Thoracic aorta (tissue), 2 donors: Measurements from ENCODE around the gene PCDHGC4. TPM values are rescaled to one million over a fixed set of nuclear protein-coding genes. Genes with fewer than 3 reads are reported as not detected.

Experiments used
- ATAC-seq: fragments of 150-250 bp; one replicate; pipeline ENCODE4 v1.8.0; 2017; ENCODE audit warnings: low read depth; ENCODE audit not compliant: insufficient number of reproducible peaks, low FRiP score
- DNase-seq: peaks from one replicate; pipeline ENCODE4 v3.0.0-alpha.2; 2020; ENCODE audit warnings: low spot score
- H3K27ac ChIP-seq, 2 donors: fragments of 200-600 bp; sonication (generic); 1 replicate in 1 of 2; 2 replicates in 1 of 2; pipeline ENCODE4 v1.5.1; 2016; ENCODE audit warnings: mild to moderate bottlenecking in 2 of 2, moderate library complexity in 2 of 2
- H3K27me3 ChIP-seq: fragments of 200-600 bp; sonication (generic); replicated peaks from 2 replicates; pipeline ENCODE4 v1.6.0; 2016; ENCODE audit warnings: mild to moderate bottlenecking; ENCODE audit not compliant: insufficient read depth
- H3K36me3 ChIP-seq: fragments of 200-600 bp; sonication (generic); one replicate; pipeline ENCODE4 v1.5.1; 2016
- H3K4me1 ChIP-seq, 2 donors: fragments of 200-600 bp; sonication (generic); 1 replicate in 1 of 2; 2 replicates in 1 of 2; pipeline versions ENCODE4 v1.5.1 to v1.6.0; 2016; ENCODE audit warnings: low read depth in 2 of 2, mild to moderate bottlenecking in 1 of 2; ENCODE audit not compliant: control insufficient read depth in 1 of 2
- H3K4me3 ChIP-seq: fragments of 200-600 bp; sonication (generic); 2 replicates; pipeline ENCODE4 v1.5.1; 2016; ENCODE audit warnings: mild to moderate bottlenecking
- H3K9me3 ChIP-seq: fragments of 200-600 bp; sonication (generic); 2 replicates; pipeline ENCODE4 v1.5.1; 2016
- CTCF ChIP-seq: fragments of 200-600 bp; sonication (generic); IDR thresholded peaks from one replicate; pipeline ENCODE4 v1.5.1; 2019; ENCODE audit warnings: antibody characterized with exemption
- total RNA-seq, 2 donors: library from RNA; depleted of rRNA; stranded (reverse); fragments of >200 nt; gene quantifications; one replicate each; pipeline versions ENCODE4 v1.1.0 to v1.2.3, GENCODE V29; 2016

PCDHGC4 gene
- total RNA-seq, 2 donors from 2014 or later: 6.4 to 7.9 TPM

- H3K36me3 ChIP-seq: peaks cover 6% of the 10 kb centered on the region
- H3K27me3 ChIP-seq: no peaks in the 10 kb centered on the region
- H3K4me3 ChIP-seq: no peak overlapping the region
- no peak for TF ChIP-seq CTCF
- ATAC-seq (peak; percentile 14), DNase-seq (no peak)
- peaks cover 11 to 34% of the 10 kb centered on the region in 2 donors for H3K4me1 ChIP-seq
- no peaks in the 10 kb centered on the region for H3K9me3 ChIP-seq
- H3K27ac ChIP-seq: peak overlapping the region; percentile 72 to 74
Observed at GRCh38 chr5:141528291-141528984, 43.6 kb downstream of the PCDHGC4 start.

GRCh38 chr5:141529002-141529401 lies 44.2 kb downstream of the PCDHGC4 start:
- no peak for TF ChIP-seq CTCF
- ATAC-seq: no peak
- H3K9me3 ChIP-seq: no peaks in the 10 kb centered on the region
- H3K4me3 ChIP-seq: no peak overlapping the region
- no peak for DNase-seq
- H3K27me3 ChIP-seq: no peaks in the 10 kb centered on the region
- H3K36me3 ChIP-seq: peaks cover 12% of the 10 kb centered on the region
- H3K4me1 ChIP-seq: peaks cover 11 to 34% of the 10 kb centered on the region in 2 donors
- peak overlapping the region; percentile 72 to 74 for H3K27ac ChIP-seq

GRCh38 chr5:141529873-141530272 lies 45.0 kb downstream of the PCDHGC4 start:
- H3K4me1 ChIP-seq: peaks cover 11 to 27% of the 10 kb centered on the region in 2 donors
- peak overlapping the region; percentile 72 to 74 for H3K27ac ChIP-seq
- H3K4me3 ChIP-seq: no peak overlapping the region
- ATAC-seq (no peak), DNase-seq (no peak)
- no peaks in the 10 kb centered on the region for H3K9me3 ChIP-seq
- no peak for TF ChIP-seq CTCF
- no peaks in the 10 kb centered on the region for H3K27me3 ChIP-seq
- peaks cover 12% of the 10 kb centered on the region for H3K36me3 ChIP-seq

GRCh38 chr5:141532726-141533125 lies 47.9 kb downstream of the PCDHGC4 start:
- Histone ChIP-seq H3K4me1 (peaks cover 8 to 22% of the 10 kb centered on the region in 2 donors), H3K4me3 (no peak overlapping the region)

GRCh38 chr5:141533897-141534296 lies 49.1 kb downstream of the PCDHGC4 start:
- no peak overlapping the region for H3K4me3 ChIP-seq
- no peaks in the 10 kb centered on the region for H3K9me3 ChIP-seq
- ATAC-seq (no peak), DNase-seq (no peak)
- H3K36me3 ChIP-seq: peaks cover 7% of the 10 kb centered on the region
- TF ChIP-seq CTCF: no peak
- H3K4me1 ChIP-seq: peaks cover 5 to 10% of the 10 kb centered on the region in 2 donors
- H3K27ac ChIP-seq: no peak overlapping the region
- no peaks in the 10 kb centered on the region for H3K27me3 ChIP-seq

More at GRCh38 chr5:141532726-141533125, 47.9 kb downstream of the PCDHGC4 start:
- Histone ChIP-seq H3K36me3 (peaks cover 7% of the 10 kb centered on the region), H3K9me3 (no peaks in the 10 kb centered on the region), H3K27ac (no peak overlapping the region), H3K27me3 (no peaks in the 10 kb centered on the region)
- DNase-seq (no peak), ATAC-seq (no peak)
- TF ChIP-seq CTCF: no peak
